Endothelial cell of umbilical vein (primary cell): ENCODE measurements around the gene C20orf173. TPM values are rescaled to one million over a fixed set of nuclear protein-coding genes. Genes with fewer than 3 reads are reported as not detected.

ENCODE experiments used
- BruUV-seq: library from RNA; stranded (reverse); fragments of 400-500 nt; replicated peaks from 2 replicates; lab custom pipeline; 2021; lab: Mats Ljungman, UMichigan
- CTCF ChIA-PET: fragments of 300-600, 350-600 bp; sonication (Branson Sonifier 250); formaldehyde crosslinking; loops from one replicate; lab custom pipeline; 2021; ENCODE audit warnings: antibody characterized with exemption, inconsistent platforms; lab: Charles Lee
- POLR2A ChIA-PET: fragments of 300-600, 350-600 bp; sonication (Branson Sonifier 250); formaldehyde crosslinking; loops from one replicate; lab custom pipeline; 2021; ENCODE audit warnings: antibody characterized with exemption, inconsistent platforms; lab: Charles Lee
- DNase-seq: peaks from one replicate; pipeline ENCODE4 v3.0.0-alpha.2; 2011; ENCODE audit warnings: low read depth, low spot score
- FAIRE-seq: peaks from 2 replicates; lab custom pipeline; 2011; peaks lifted over from hg19 to GRCh38; lab: Jason Lieb, UNC
- H2AFZ ChIP-seq: 2 replicates; pipeline ENCODE4 v1.6.0; 2012; ENCODE audit warnings: low read depth, low read length, control low read depth, inconsistent platforms
- H3K27ac ChIP-seq: 2 replicates; pipeline ENCODE4 v1.5.1; 2011; ENCODE audit warnings: low read depth, mild to moderate bottlenecking, control low read depth, low read length, moderate library complexity; ENCODE audit not compliant: insufficient read depth
- H3K27me3 ChIP-seq, 2 experiments: 2 replicates each; pipeline versions ENCODE4 v1.6.0 to v1.6.1; 2011; ENCODE audit warnings: low read length in 2 of 2, mixed read lengths in 1 of 2; ENCODE audit not compliant: control insufficient read depth in 2 of 2, insufficient read depth in 2 of 2
- H3K36me3 ChIP-seq, 2 experiments: 2 replicates in 1 of 2; 3 replicates in 1 of 2; pipeline ENCODE4 v1.5.1; 2011; ENCODE audit warnings: low read length in 2 of 2, mild to moderate bottlenecking in 1 of 2, moderate library complexity in 1 of 2; ENCODE audit not compliant: control insufficient read depth in 2 of 2, insufficient read depth in 2 of 2; ENCODE audit errors: extremely low read depth in 1 of 2
- H3K4me1 ChIP-seq: 3 replicates; pipeline ENCODE4 v1.5.1; 2011; ENCODE audit warnings: mild to moderate bottlenecking, low read length; ENCODE audit not compliant: control insufficient read depth, insufficient read depth; ENCODE audit errors: extremely low read depth
- H3K4me2 ChIP-seq: 2 replicates; pipeline ENCODE4 v1.6.1; 2011; ENCODE audit warnings: low read length, control low read depth, mixed read lengths; ENCODE audit not compliant: insufficient read depth
- H3K4me3 ChIP-seq, 3 experiments: fragments of 200-600 bp in 1 of 3; sonication (generic), shearing (Covaris generic) in 1 of 3; replicated peaks in 1 of 3; 2 replicates each; pipeline ENCODE4 v1.5.1; 2011 to 2016; ENCODE audit warnings: control low read depth in 3 of 3, low read length in 3 of 3, mild to moderate bottlenecking in 2 of 3, inconsistent platforms in 1 of 3, low read depth in 1 of 3, moderate library complexity in 1 of 3; ENCODE audit not compliant: insufficient read depth in 1 of 3
- H3K79me2 ChIP-seq: 2 replicates; pipeline ENCODE4 v1.6.0; 2012; ENCODE audit warnings: low read length, inconsistent platforms; ENCODE audit not compliant: control insufficient read depth, insufficient read depth
- H3K9ac ChIP-seq: replicated peaks from 2 replicates; pipeline ENCODE3; 2011; ENCODE audit warnings: low read length, control low read depth; ENCODE audit not compliant: insufficient read depth; ENCODE audit errors: extremely low read depth
- H3K9me1 ChIP-seq: replicated peaks from 3 replicates; pipeline ENCODE4 v1.6.0; 2011; ENCODE audit warnings: mild to moderate bottlenecking, low read length; ENCODE audit not compliant: control insufficient read depth, insufficient read depth; ENCODE audit errors: extremely low read depth
- H3K9me3 ChIP-seq: replicated peaks from 2 replicates; pipeline ENCODE4 v1.5.1; 2012; ENCODE audit warnings: low read length, inconsistent platforms; ENCODE audit not compliant: control insufficient read depth, insufficient read depth
- H4K20me1 ChIP-seq: replicated peaks from 2 replicates; pipeline ENCODE3; 2011; ENCODE audit warnings: mild to moderate bottlenecking, low read length; ENCODE audit not compliant: control insufficient read depth, insufficient read depth; ENCODE audit errors: extremely low read depth
- CTCF ChIP-seq, 2 donors: IDR thresholded peaks; 1 replicate in 1 of 2; 2 replicates in 1 of 2; pipeline ENCODE4 v1.5.1; 2011; ENCODE audit warnings: low read length in 2 of 2, mild to moderate bottlenecking in 2 of 2, moderate library complexity in 2 of 2, control low read depth in 1 of 2, inconsistent platforms in 1 of 2, low read depth in 1 of 2; ENCODE audit not compliant: insufficient read depth in 1 of 2; ENCODE audit errors: extremely low read depth in 1 of 2
- EZH2 ChIP-seq: IDR thresholded peaks from 2 replicates; pipeline ENCODE4 v1.6.1; 2012; ENCODE audit warnings: borderline replicate concordance, low read depth, mild to moderate bottlenecking, moderate library complexity, low read length, inconsistent platforms; ENCODE audit not compliant: severe bottlenecking
- FOS ChIP-seq: IDR thresholded peaks from 2 replicates; pipeline ENCODE4 v1.6.1; 2011; ENCODE audit warnings: mild to moderate bottlenecking, low read length, moderate library complexity, borderline replicate concordance; ENCODE audit not compliant: insufficient read depth
- GATA2 ChIP-seq: IDR thresholded peaks from 2 replicates; pipeline ENCODE4 v1.7.0; 2011; ENCODE audit warnings: low read depth, mild to moderate bottlenecking, moderate library complexity, mixed read lengths, low read length; ENCODE audit not compliant: insufficient read length, insufficient read depth
- JUN ChIP-seq: IDR thresholded peaks from 2 replicates; pipeline ENCODE4 v1.6.1; 2011; ENCODE audit warnings: borderline replicate concordance, low read depth; ENCODE audit not compliant: insufficient read length, insufficient read depth
- MYC ChIP-seq: IDR thresholded peaks from one replicate; pipeline ENCODE4 v1.6.1; 2011; ENCODE audit warnings: mild to moderate bottlenecking, low read depth, low read length
- POLR2A ChIP-seq: IDR thresholded peaks from 2 replicates; pipeline ENCODE4 v1.6.1; 2012; ENCODE audit warnings: low read depth, mild to moderate bottlenecking, control low read depth, low read length
- POLR2AphosphoS5 ChIP-seq: IDR thresholded peaks from 2 replicates; pipeline ENCODE4 v1.6.1; 2012; ENCODE audit warnings: low read depth, mild to moderate bottlenecking, control low read depth, low read length, moderate library complexity; ENCODE audit not compliant: insufficient read depth
- dilution Hi-C: fragments of 300-500 bp; cut with MboI; formaldehyde crosslinking; loops from one replicate; pipeline ENCODE4 v1.15.0; 2019; ENCODE audit warnings: low sequenced_read_pairs; ENCODE audit not compliant: extremely low pct_ligation_motif_present
- intact Hi-C: fragments of 100-400 bp; cut with micrococcal nuclease; formaldehyde crosslinking; loops from one replicate; pipeline ENCODE4 v1.10.0; 2022
- polyA plus RNA-seq, 4 experiments: library from polyadenylated mRNA; depleted of rRNA in 3 of 4; stranded (reverse) in 3 of 4; unstranded in 1 of 4; fragments of >200 nt; gene quantifications; 2 replicates each; pipeline versions ENCODE4 v1.2.1 to v1.2.3, GENCODE V29; 2011 to 2012; ENCODE audit warnings: missing spikeins in 1 of 4
- total RNA-seq: library from RNA; stranded (reverse); gene quantifications from 2 replicates; pipeline ENCODE4 v1.2.3, GENCODE V29; 2021
- TF ChIP-seq, protein P1 (sequence below): IDR thresholded peaks from 2 replicates; pipeline ENCODE4 v1.6.1; 2011; ENCODE audit not compliant: insufficient read depth, insufficient read length

Gene C20orf173
- total and polyA plus RNA-seq, 2 donors (not counting 3 experiments of a cell fraction or from before 2014, with no cell fraction given), result not detected

DNA sequence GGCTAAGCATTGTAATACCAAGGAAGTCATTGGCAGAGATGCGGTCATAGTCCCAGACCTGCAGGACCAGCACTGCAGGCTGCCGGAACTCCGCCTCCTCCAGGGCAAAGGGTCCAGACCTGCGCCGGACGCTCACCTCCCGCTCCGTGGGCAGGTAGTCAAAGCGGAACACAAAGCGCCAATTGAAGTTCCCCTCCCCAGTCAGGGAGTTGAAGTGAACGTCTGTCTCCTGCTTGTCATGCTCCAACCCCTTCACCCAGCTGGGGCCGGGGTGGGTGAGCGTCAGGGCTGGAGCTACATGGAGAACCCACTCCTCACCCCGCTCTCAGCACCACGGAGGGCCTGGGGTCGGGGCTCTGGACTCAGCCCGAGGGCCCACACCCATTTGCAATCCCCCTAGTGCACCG lies 30.7 kb upstream of the C20orf173 start:
- Histone ChIP-seq H3K9me1 (no peaks in the 10 kb centered on the region), H3K27me3 (no peaks in the 10 kb centered on the region), H3K4me3 (no peak overlapping the region), H3K79me2 (no peaks in the 10 kb centered on the region), H3K27ac (no peak overlapping the region), H3K9me3 (no peaks in the 10 kb centered on the region), H3K4me2 (no peak overlapping the region), H3K4me1 (no peaks in the 10 kb centered on the region), H3K9ac (no peak overlapping the region), H2AFZ (no peak overlapping the region), H4K20me1 (no peaks in the 10 kb centered on the region), H3K36me3 (peaks cover 0 to 22% of the 10 kb centered on the region in 2 experiments)
- BruUV-seq, result no TSS peak
- TF ChIP-seq POLR2AphosphoS5 (no peak), POLR2A (no peak), EZH2 (no peak), MYC (no peak), FOS (no peak), JUN (no peak), CTCF (IDR thresholded peaks at IDR 0.05; ENCODE audit: extremely low read depth in 1 of 2, insufficient read depth in 1 of 2, low read depth in 1 of 2, low read length in 2 of 2) (no peak), GATA2 (no peak)
- TF ChIP-seq, protein P1, sequence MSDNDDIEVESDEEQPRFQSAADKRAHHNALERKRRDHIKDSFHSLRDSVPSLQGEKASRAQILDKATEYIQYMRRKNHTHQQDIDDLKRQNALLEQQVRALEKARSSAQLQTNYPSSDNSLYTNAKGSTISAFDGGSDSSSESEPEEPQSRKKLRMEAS, result no peak
- CTCF ChIA-PET, result interaction anchor here (0.6 to 1.2 kb wide), 2 partner anchors 59 to 1121 kb away, joined by 3 to 5 read pairs; no protein-coding TSS in a partner anchor
- DNase-seq (no peak), FAIRE-seq (no peak)
- intact Hi-C loops, result no loop called here
- dilution Hi-C loops, result no loop called here
- POLR2A ChIA-PET, result no interaction called here
